Nephron progenitor cell (in vitro differentiated cells): ENCODE data around the gene THOP1.
A peak's percentile ranks its signal among the peaks of the same experiment; 100 is the strongest.

Source experiments
- DNase-seq: peaks from one replicate; pipeline ENCODE4 v3.0.0; 2021
- H3K27ac Mint-ChIP-seq: 2 replicates; pipeline ENCODE4 v1.8.0; 2021; ENCODE audit warnings: mild to moderate bottlenecking, moderate library complexity, mixed read lengths
- H3K27me3 Mint-ChIP-seq: 2 replicates; pipeline ENCODE4 v1.8.0; 2021; ENCODE audit warnings: mild to moderate bottlenecking, low read depth, mixed read lengths; ENCODE audit not compliant: poor library complexity
- H3K36me3 Mint-ChIP-seq: 2 replicates; pipeline ENCODE4 v1.8.0; 2021; ENCODE audit warnings: low read depth, mixed read lengths
- H3K4me1 Mint-ChIP-seq: 2 replicates; pipeline ENCODE4 v1.8.0; 2021; ENCODE audit warnings: mixed read lengths
- H3K4me3 Mint-ChIP-seq: 2 replicates; pipeline ENCODE4 v1.8.0; 2021; ENCODE audit warnings: mild to moderate bottlenecking, moderate library complexity, mixed read lengths
- H3K9me3 Mint-ChIP-seq: 2 replicates; pipeline ENCODE4 v1.8.0; 2021; ENCODE audit warnings: mild to moderate bottlenecking, moderate library complexity, mixed read lengths
- CTCF ChIP-seq: fragments of 200-600 bp; sonication (generic); IDR thresholded peaks from 2 replicates; pipeline ENCODE4 v1.5.0; 2021; ENCODE audit warnings: antibody characterized with exemption

The THOP1 gene

GRCh38 chr19:2785244-2785997 is at the start of gene THOP1:
THOP1 (plus strand) TSS chr19:2785503; CDS start chr19:2785663, 160 bp downstream.
- Mint-ChIP-seq H3K4me1 (peaks cover 53% of the 10 kb centered on the region), H3K27me3 (peaks cover 3% of the 10 kb centered on the region), H3K36me3 (peaks cover 33% of the 10 kb centered on the region), H3K9me3 (peaks cover 10% of the 10 kb centered on the region), H3K4me3 (peak within 1 kb of the TSS; percentile 93), H3K27ac (peak within 1 kb of the TSS; percentile 84)
- DNase-seq, result peak; percentile 98
- TF ChIP-seq CTCF, result no peak

DNA sequence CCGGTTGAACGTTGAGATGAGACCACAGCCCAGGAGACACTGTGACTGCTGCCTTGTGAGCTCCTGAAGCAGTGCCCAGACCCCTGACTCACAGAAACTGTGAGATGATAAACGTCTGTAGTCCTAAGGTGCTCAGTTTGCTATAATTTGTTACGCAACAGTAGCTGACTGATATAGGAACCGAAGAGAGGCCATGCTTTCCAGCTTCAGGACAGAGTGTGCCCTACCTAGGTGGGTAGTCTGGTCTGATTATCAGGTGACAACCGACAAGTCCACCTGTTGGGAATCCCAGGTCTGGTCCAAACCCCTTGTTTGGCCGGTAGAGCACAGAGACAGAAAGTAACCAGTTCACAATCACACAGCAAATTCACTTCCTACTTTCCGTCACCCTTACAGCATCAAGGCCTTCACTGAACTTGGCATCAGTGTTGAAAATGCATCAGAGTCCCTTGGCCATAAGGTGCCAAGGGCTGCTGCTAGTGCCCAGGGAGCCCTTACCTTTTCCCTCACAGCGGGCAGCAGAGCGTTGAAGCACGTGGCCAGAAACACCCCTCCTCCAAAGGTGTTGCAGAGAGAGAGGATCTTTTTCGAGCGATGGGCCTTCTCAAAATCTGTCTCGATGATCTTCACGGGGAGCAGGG is 48.6 kb upstream of the THOP1 start:
- peaks cover under 1% of the 10 kb centered on the region for H3K27me3 Mint-ChIP-seq
- no peak for DNase-seq
- peaks cover 39% of the 10 kb centered on the region for H3K36me3 Mint-ChIP-seq
- no peaks in the 10 kb centered on the region for H3K9me3 Mint-ChIP-seq
- no peak overlapping the region for H3K4me3 Mint-ChIP-seq
- H3K4me1 Mint-ChIP-seq, result peaks cover 23% of the 10 kb centered on the region
- H3K27ac Mint-ChIP-seq, result no peak overlapping the region
- no peak for TF ChIP-seq CTCF

GRCh38 chr19:2739602-2740313 is 45.5 kb upstream of the THOP1 start, which contains the start of gene SLC39A3:
SLC39A3 (minus strand) TSS chr19:2740017; CDS start chr19:2737257, 2,760 bp downstream.
- Mint-ChIP-seq H3K9me3 (no peaks in the 10 kb centered on the region), H3K27me3 (peaks cover 29% of the 10 kb centered on the region), H3K4me1 (peaks cover 12% of the 10 kb centered on the region), H3K27ac (no peak within 1 kb of the TSS), H3K4me3 (peak within 1 kb of the TSS; percentile 86), H3K36me3 (peaks cover 30% of the 10 kb centered on the region)
- DNase-seq, result peak; percentile 100
- TF ChIP-seq CTCF, result no peak

- TF ChIP-seq CTCF, result no peak
- Mint-ChIP-seq H3K36me3 (peaks cover 28% of the 10 kb centered on the region), H3K9me3 (no peaks in the 10 kb centered on the region), H3K4me1 (peaks cover 11% of the 10 kb centered on the region), H3K27me3 (peaks cover 34% of the 10 kb centered on the region), H3K27ac (no peak overlapping the region), H3K4me3 (peak overlapping the region; percentile 86)
- DNase-seq, result no peak
These were observed 45.0 kb upstream of the THOP1 start for GRCh38 chr19:2740314-2740656.

DNA sequence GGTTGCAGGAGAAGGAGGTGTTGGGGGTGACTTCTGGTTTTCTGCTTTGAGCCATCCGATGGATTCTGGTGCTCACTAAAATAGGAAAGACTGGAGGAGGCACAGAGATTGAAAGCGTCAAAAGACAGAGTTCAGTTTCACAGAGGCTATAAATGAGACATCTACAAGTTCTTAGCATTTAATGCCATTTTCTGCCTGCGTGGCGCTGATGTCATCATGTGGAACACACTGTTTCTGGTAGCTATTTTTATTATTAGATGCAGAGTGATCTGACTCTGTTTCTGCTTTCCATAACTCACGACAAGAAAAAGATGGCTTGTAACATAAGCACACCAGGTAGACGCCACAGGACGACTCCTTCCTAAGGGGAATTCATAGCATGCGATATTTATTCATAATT is 42.2 kb upstream of the THOP1 start:
- Mint-ChIP-seq H3K9me3 (no peaks in the 10 kb centered on the region), H3K27ac (no peak overlapping the region), H3K27me3 (peaks cover 54% of the 10 kb centered on the region), H3K36me3 (peaks cover 4% of the 10 kb centered on the region), H3K4me1 (peaks cover 11% of the 10 kb centered on the region), H3K4me3 (no peak overlapping the region)
- TF ChIP-seq CTCF, result no peak
- no peak for DNase-seq
